GM18511 (cell line): ENCODE data around the gene ZGRF1.
"Not testable (repeated sequence)": the region's sequence is repeated elsewhere in the genome, so short reads cannot be mapped to it uniquely, and the experiment has no call there.

Experiments used
- ATAC-seq: cut with Tn5 transposase; IDR thresholded peaks from one replicate; pipeline ENCODE4 v1.9.1; 2021; ENCODE audit warnings: mild to moderate bottlenecking, moderate library complexity; ENCODE audit not compliant: unreplicated experiment

The ZGRF1 gene

GRCh38 chr4:112517911-112518310, 118.8 kb downstream of the ZGRF1 start:
- no peak for ATAC-seq

- peak; percentile 22 for ATAC-seq
These were observed 119.6 kb downstream of the ZGRF1 start for GRCh38 chr4:112517067-112517634.

- ATAC-seq: peak; percentile 23
These were observed 120.1 kb downstream of the ZGRF1 start for GRCh38 chr4:112516471-112517066.

- no peak for ATAC-seq
These were observed 120.6 kb downstream of the ZGRF1 start, which contains the start of gene NEUROG2 for GRCh38 chr4:112516066-112516470. Gene NEUROG2, minus strand, starts transcription at chr4:112516180. Its CDS starts 705 bp downstream, at chr4:112515475.

GRCh38 chr4:112515198-112516065, 121.3 kb downstream of the ZGRF1 start:
- peak; percentile 45 for ATAC-seq

- ATAC-seq: peak; percentile 18
These were observed 122.0 kb downstream of the ZGRF1 start for GRCh38 chr4:112514647-112515197.

GRCh38 chr4:112513971-112514646, 122.6 kb downstream of the ZGRF1 start:
- peak; percentile 14 for ATAC-seq

- no peak for ATAC-seq
These were observed 124.9 kb downstream of the ZGRF1 start for GRCh38 chr4:112511803-112512118.

GRCh38 chr4:112511093-112511802, 125.5 kb downstream of the ZGRF1 start:
- no peak for ATAC-seq

GRCh38 chr4:112510291-112511092, 126.2 kb downstream of the ZGRF1 start:
- no peak for ATAC-seq

- ATAC-seq: no peak
These were observed 127.2 kb downstream of the ZGRF1 start for GRCh38 chr4:112509243-112510141.

- no peak for ATAC-seq
These were observed 128.4 kb downstream of the ZGRF1 start for GRCh38 chr4:112508356-112508755.

- ATAC-seq: no peak
These were observed 131.9 kb downstream of the ZGRF1 start for GRCh38 chr4:112504807-112505206.

GRCh38 chr4:112502871-112503270, 133.8 kb downstream of the ZGRF1 start:
- no peak for ATAC-seq

GRCh38 chr4:112492321-112492720, 144.4 kb downstream of the ZGRF1 start:
- ATAC-seq: no peak

GRCh38 chr4:112490808-112491207, 145.9 kb downstream of the ZGRF1 start:
- not testable (repeated sequence) for ATAC-seq
